NCI-H446 (cell line): ENCODE results near the gene MPPED1.

Source experiments
- DNase-seq, 2 experiments: peaks; one replicate each; lab custom pipeline; 2025; lab: John Stamatoyannopoulos, UW

MPPED1 gene

GRCh38 chr22:43411040-43411868 is 560 bp upstream of the MPPED1 start:
- no peak for DNase-seq

DNA sequence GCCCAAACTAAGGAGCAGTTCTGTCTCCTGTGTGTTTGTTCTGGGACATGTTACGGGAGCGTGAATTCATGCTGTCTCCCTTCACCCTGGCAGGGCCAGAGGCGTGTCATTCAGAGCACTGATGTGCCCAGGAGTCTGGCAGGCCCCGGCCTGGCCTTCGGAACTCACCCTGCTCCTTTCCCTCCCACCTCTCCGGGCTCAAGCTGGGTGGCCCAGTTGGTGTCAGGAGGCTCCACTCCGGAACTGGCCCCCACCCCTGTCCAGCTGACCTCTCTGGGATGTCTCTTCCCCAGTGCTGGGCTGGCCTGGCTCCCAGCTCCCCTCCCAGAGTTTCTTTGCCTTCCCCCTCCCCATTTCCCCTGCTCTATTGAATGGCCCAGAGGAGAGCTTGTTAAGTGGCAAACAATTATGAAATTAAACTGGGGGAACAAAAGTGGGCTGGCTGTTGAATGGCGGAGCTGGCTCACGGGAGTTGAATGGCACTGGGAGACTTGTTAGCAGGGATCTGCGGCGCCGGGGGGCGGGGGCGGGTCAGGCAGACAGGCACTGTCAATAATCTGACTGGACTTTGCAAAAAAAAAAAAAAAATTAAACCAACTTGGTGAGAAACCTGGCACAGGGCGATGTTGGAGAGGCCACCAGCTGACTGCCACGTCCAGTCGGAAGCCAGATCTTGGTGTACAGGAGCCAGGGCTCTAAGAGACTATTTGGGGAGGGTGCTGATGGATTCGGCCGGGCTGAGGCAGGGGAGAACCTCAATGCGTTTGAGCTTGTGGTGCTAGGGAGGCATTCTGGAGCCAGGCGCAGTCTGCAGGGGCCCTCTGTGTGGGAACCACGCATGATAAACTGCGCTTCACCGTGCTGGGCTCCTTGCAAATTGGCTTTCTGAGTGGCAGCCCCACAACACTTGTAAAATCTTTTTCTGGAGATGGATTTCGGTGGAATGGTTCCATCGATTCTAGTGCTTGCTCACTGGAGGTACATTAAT is 1.3 kb downstream of the MPPED1 start:
- no peak for DNase-seq

- DNase-seq = no peak
Observed at GRCh38 chr22:43413826-43414225, 2.0 kb downstream of the MPPED1 start.

- no peak for DNase-seq
Observed at GRCh38 chr22:43415681-43416080, 3.9 kb downstream of the MPPED1 start.

- no peak for DNase-seq
Observed at GRCh38 chr22:43417555-43417954, 5.7 kb downstream of the MPPED1 start.

- no peak for DNase-seq
Observed at GRCh38 chr22:43418079-43418825, 6.4 kb downstream of the MPPED1 start.

- no peak for DNase-seq
Observed at GRCh38 chr22:43419371-43420080, 7.7 kb downstream of the MPPED1 start.

DNA sequence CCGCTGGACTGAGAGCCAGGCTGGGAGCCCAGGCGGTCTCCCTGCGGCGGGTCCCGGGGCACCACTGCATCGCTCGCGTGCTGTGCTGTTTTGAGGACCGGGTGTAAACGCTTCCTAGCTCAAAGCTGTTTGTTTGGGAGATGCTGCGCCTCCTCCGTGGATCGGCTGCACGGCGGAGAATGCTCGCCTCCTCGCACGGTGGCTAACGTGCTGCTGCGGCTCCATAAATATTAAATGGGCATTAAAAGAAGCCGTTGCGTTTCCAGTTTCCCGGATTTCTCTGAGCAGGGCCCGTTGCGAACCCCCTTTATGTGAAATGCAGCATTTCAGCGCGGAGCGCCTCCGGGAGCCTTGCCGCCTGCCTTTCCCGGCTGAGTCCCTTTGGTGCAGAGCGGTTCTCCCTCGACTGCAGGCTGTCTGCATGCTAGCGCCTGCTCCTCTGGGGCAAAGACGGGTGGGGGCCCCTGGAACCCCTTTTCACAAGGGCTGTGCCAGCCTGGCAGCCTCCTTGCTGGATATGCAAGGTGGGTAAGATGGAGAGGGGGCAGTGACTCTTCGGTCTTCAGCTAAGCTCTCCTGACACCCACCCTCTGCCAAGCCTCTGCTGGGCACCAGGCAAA is 9.3 kb downstream of the MPPED1 start:
- no peak for DNase-seq

DNA sequence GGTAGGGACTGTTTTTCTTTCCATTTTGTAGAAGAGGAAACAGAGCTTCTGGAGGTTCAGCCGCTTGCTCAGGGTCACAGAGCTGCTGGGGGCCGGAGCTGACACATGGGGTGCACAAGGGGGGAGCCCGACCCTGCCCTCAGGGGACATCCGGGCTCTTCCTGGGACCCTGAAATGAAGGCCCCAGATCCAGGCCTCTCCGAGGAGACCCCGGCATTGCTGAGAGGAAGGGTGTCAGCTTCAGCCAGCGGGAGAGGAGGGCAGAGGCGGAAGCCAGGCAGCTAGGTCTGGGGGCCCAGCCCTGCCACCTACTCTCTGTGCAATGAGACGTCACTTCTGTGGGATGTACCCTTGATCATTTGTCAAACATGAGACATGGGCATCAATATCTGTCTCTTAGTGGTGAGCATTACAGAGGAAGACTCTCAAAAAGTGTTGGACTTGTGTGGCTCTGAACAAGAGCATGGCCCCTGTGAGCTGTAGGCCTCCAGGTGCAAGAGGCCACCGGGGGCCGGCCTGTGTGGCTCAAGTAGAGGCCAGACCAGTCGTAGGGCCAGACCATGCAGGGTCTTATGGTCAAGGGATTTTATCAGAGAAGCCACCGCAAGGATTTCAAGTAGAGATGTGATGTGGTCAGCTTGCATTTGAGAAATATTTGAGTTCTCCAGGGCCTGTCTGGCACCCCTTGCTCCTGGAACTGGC is 10.3 kb downstream of the MPPED1 start:
- DNase-seq = no peak

DNA sequence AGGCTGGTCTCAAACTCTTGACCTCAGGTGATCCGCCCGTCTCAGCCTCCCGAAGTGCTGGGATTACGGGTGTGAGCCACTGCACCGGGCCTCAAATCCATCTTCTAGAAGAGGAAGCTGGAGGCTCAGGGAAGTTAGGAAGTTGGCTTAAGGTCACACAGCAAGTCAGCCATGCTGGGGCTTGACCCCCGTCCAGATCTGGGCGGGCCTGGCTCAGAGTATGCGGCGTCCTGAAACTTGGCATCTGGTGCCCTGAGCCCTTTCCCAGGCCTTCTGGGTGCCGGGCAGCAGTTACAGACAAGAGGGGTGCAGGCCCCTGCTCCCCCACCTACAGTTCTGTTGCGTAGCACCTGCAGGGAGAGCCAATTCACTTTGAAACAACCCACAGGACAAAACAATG is 11.2 kb downstream of the MPPED1 start:
- no peak for DNase-seq

DNA sequence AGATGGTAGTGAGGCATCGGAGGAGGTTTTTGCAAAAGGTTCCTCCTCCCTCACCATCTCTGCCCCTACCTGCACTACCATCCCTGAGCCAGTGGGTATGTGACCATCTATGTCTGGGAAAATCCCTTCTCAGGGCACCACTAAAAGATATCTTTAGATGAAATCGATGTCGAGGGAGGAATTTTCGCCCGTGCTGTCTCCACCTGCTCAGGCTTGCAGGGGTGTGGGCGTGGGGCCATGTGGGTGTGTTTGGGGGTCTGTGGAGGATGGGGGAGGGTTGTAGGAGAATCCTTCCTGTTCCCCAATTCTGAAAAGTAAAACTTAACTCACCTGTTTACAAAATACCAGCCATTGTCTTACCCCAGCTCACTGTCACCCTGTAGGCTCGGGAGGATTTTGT is 12.4 kb downstream of the MPPED1 start:
- no peak for DNase-seq

GRCh38 chr22:43424666-43425630 is 13.1 kb downstream of the MPPED1 start:
- no peak for DNase-seq

DNA sequence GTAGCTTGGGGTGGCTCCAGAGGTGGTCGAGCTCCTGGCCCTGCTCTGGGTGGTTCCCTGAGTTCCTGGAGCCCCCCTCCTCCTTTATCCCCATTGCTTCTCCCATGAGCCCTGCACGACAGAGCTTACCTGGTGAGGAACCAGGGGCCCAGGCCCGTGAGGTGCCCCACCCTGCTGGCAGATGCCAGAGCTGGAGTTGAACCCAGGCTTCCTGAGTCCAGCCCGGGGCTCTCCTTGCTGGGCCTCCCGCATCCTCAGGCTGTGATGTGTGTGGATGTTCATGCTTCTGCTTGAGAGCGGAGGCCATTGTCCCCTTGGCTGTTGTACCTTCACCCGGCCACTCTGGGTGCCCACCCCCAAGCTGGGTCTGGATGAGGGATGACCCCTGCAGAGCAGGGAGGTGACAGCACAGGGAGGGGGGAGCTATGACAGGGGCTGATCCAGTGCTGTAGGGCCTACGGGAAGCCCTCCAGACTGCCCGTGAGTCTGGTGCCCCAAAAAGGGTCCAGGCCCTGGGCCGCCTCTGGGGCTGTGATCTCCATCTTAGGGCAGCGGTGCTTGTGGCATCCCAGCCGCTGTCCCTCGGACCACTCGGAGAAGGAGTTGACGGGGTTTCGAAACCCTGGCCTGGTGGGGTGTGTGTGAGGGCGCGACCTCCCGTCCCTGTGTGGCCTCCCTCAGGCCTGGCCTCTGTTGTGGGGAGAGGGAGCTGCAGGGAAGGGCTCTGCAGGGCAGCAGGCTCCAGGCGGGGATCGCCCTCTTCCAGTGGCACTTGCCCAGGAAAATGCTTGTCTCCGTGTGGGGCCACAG is 14.4 kb downstream of the MPPED1 start:
- DNase-seq = no peak

DNA sequence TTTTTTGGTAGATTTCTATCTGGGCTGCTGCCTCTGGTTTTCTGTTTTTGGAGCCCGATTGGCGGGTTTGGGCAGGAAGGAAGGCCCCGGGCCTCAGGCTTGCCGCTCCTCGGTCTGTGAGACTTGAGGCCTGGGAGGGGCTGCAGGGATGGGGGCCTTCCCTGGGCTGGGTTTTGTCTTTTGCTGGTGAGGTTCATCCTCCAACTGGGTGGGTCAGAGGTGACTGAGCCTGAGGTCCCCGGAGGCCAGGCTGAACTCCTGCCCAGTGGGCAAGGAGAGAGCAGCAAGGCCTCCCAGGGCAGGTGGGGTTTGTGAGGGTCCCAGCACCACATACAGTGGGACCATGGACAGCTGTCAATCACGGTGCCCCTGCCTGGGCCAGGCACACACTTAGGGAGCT is 15.0 kb downstream of the MPPED1 start:
- no peak for DNase-seq

- DNase-seq = no peak
Observed at GRCh38 chr22:43427296-43428004, 15.6 kb downstream of the MPPED1 start.

DNA sequence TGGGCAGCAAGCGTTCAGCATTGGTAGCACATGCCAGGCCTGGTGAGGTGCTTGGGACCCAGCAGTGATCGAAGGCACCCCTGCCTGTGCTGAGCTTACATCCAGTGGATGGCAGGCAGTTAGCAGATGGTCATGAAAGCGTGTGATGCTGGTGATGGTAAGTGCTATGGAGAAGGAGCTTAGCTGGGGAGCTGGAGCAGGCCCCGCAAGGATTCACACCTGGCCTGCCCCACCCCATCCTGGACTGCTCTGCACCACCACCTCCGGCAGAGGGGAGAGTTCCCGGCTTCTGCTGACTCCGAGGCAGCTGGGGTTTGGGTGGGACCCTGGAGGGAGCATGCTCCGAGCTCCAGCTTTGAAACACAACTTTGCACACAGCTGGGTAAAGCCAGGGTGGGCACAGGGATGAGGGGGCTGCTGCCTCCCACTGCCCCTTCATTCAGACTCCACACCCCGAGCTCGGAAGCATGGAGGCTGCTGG is 16.2 kb downstream of the MPPED1 start:
- no peak for DNase-seq

GRCh38 chr22:43428521-43428920 is 16.7 kb downstream of the MPPED1 start:
- DNase-seq = no peak

GRCh38 chr22:43429426-43429825 is 17.6 kb downstream of the MPPED1 start:
- no peak for DNase-seq
